ENCODE results near the gene PIK3R1. TPM values are rescaled to one million over a fixed set of nuclear protein-coding genes. Genes with fewer than 3 reads are reported as not detected.

PIK3R1 gene
- total and polyA plus RNA-seq, 10 of the 15 experiments (the other 5 are each of a cell fraction or from before 2014, with no cell fraction given), result 7.8 to 38.4 (median 15.7) TPM

GRCh38 chr5:68215208-68215897, at the start of gene PIK3R1 (continued):
- TF ChIP-seq, protein P1, sequence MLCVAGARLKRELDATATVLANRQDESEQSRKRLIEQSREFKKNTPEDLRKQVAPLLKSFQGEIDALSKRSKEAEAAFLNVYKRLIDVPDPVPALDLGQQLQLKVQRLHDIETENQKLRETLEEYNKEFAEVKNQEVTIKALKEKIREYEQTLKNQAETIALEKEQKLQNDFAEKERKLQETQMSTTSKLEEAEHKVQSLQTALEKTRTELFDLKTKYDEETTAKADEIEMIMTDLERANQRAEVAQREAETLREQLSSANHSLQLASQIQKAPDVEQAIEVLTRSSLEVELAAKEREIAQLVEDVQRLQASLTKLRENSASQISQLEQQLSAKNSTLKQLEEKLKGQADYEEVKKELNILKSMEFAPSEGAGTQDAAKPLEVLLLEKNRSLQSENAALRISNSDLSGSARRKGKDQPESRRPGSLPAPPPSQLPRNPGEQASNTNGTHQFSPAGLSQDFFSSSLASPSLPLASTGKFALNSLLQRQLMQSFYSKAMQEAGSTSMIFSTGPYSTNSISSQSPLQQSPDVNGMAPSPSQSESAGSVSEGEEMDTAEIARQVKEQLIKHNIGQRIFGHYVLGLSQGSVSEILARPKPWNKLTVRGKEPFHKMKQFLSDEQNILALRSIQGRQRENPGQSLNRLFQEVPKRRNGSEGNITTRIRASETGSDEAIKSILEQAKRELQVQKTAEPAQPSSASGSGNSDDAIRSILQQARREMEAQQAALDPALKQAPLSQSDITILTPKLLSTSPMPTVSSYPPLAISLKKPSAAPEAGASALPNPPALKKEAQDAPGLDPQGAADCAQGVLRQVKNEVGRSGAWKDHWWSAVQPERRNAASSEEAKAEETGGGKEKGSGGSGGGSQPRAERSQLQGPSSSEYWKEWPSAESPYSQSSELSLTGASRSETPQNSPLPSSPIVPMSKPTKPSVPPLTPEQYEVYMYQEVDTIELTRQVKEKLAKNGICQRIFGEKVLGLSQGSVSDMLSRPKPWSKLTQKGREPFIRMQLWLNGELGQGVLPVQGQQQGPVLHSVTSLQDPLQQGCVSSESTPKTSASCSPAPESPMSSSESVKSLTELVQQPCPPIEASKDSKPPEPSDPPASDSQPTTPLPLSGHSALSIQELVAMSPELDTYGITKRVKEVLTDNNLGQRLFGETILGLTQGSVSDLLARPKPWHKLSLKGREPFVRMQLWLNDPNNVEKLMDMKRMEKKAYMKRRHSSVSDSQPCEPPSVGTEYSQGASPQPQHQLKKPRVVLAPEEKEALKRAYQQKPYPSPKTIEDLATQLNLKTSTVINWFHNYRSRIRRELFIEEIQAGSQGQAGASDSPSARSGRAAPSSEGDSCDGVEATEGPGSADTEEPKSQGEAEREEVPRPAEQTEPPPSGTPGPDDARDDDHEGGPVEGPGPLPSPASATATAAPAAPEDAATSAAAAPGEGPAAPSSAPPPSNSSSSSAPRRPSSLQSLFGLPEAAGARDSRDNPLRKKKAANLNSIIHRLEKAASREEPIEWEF (IDR thresholded peaks at IDR 0.05; ENCODE audit: insufficient replicate concordance, low read depth, low read length), result no peak
- TF ChIP-seq KDM1A (IDR thresholded peaks at IDR 0.05; ENCODE audit: borderline replicate concordance) (no peak), RAD21 (IDR thresholded peaks at IDR 0.05; ENCODE audit: insufficient read depth, low read depth, low read length) (peak; percentile 25; the same call in 1 of the 2 replicates), MYB (IDR thresholded peaks at IDR 0.05; ENCODE audit: borderline replicate concordance, low read depth, low read length) (no peak), IRF4 (IDR thresholded peaks at IDR 0.05; ENCODE audit: low read depth, low read length) (no peak), POLR2AphosphoS2 (IDR thresholded peaks at IDR 0.05; ENCODE audit: low read depth, low read length) (no peak), JUND (IDR thresholded peaks at IDR 0.05; ENCODE audit: low read depth, low read length) (no peak), NR2F1 (conservative IDR thresholded peaks at IDR 0.05) (peak; percentile 80), FOXM1 (IDR thresholded peaks at IDR 0.05; ENCODE audit: low read depth, low read length) (0 out of 2 replicates have a peak, but pooled peaks have one; percentile 35), POLR2A (IDR thresholded peaks at IDR 0.05; ENCODE audit: low read depth, low read length) (peak; percentile 94), RCOR1 (conservative IDR thresholded peaks at IDR 0.05; ENCODE audit: low read depth, low read length) (0 out of 2 replicates have a peak, but pooled peaks have one; percentile 55), RFX5 (IDR thresholded peaks at IDR 0.05; ENCODE audit: low read depth, low read length) (no peak), ZNF217 (IDR thresholded peaks at IDR 0.05) (peak; percentile 93), CHD2 (IDR thresholded peaks at IDR 0.05; ENCODE audit: borderline replicate concordance, low read depth, low read length) (peak; percentile 75)
- TF ChIP-seq, protein P2, sequence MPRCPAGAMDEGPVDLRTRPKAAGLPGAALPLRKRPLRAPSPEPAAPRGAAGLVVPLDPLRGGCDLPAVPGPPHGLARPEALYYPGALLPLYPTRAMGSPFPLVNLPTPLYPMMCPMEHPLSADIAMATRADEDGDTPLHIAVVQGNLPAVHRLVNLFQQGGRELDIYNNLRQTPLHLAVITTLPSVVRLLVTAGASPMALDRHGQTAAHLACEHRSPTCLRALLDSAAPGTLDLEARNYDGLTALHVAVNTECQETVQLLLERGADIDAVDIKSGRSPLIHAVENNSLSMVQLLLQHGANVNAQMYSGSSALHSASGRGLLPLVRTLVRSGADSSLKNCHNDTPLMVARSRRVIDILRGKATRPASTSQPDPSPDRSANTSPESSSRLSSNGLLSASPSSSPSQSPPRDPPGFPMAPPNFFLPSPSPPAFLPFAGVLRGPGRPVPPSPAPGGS (IDR thresholded peaks at IDR 0.05; ENCODE audit: borderline replicate concordance, insufficient read depth, low read depth, low read length, poor library complexity, severe bottlenecking), result peak; percentile 71
- TF ChIP-seq, protein P3, sequence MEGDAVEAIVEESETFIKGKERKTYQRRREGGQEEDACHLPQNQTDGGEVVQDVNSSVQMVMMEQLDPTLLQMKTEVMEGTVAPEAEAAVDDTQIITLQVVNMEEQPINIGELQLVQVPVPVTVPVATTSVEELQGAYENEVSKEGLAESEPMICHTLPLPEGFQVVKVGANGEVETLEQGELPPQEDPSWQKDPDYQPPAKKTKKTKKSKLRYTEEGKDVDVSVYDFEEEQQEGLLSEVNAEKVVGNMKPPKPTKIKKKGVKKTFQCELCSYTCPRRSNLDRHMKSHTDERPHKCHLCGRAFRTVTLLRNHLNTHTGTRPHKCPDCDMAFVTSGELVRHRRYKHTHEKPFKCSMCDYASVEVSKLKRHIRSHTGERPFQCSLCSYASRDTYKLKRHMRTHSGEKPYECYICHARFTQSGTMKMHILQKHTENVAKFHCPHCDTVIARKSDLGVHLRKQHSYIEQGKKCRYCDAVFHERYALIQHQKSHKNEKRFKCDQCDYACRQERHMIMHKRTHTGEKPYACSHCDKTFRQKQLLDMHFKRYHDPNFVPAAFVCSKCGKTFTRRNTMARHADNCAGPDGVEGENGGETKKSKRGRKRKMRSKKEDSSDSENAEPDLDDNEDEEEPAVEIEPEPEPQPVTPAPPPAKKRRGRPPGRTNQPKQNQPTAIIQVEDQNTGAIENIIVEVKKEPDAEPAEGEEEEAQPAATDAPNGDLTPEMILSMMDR (IDR thresholded peaks at IDR 0.05 in 2 of 3, conservative IDR thresholded peaks at IDR 0.05 in 1 of 3; ENCODE audit: control insufficient read depth in 2 of 3, extremely low read depth in 1 of 3, insufficient read depth in 1 of 3, low read depth in 3 of 3, low read length in 3 of 3), result peak in 2 of 3 experiments; percentile 26; a peak in 2 of 6 replicates
- TF ChIP-seq, protein P4, sequence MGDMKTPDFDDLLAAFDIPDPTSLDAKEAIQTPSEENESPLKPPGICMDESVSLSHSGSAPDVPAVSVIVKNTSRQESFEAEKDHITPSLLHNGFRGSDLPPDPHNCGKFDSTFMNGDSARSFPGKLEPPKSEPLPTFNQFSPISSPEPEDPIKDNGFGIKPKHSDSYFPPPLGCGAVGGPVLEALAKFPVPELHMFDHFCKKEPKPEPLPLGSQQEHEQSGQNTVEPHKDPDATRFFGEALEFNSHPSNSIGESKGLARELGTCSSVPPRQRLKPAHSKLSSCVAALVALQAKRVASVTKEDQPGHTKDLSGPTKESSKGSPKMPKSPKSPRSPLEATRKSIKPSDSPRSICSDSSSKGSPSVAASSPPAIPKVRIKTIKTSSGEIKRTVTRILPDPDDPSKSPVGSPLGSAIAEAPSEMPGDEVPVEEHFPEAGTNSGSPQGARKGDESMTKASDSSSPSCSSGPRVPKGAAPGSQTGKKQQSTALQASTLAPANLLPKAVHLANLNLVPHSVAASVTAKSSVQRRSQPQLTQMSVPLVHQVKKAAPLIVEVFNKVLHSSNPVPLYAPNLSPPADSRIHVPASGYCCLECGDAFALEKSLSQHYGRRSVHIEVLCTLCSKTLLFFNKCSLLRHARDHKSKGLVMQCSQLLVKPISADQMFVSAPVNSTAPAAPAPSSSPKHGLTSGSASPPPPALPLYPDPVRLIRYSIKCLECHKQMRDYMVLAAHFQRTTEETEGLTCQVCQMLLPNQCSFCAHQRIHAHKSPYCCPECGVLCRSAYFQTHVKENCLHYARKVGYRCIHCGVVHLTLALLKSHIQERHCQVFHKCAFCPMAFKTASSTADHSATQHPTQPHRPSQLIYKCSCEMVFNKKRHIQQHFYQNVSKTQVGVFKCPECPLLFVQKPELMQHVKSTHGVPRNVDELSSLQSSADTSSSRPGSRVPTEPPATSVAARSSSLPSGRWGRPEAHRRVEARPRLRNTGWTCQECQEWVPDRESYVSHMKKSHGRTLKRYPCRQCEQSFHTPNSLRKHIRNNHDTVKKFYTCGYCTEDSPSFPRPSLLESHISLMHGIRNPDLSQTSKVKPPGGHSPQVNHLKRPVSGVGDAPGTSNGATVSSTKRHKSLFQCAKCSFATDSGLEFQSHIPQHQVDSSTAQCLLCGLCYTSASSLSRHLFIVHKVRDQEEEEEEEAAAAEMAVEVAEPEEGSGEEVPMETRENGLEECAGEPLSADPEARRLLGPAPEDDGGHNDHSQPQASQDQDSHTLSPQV (IDR thresholded peaks at IDR 0.05), result peak; percentile 50; the same call in 1 of the 2 replicates

Data from GM12878 (cell line).